ENCODE measurements around the gene TRIM72.
"Not testable (repeated sequence)": the region's sequence is repeated elsewhere in the genome, so short reads cannot be mapped to it uniquely, and the experiment has no call there.

Gene TRIM72

GRCh38 chr16:31213877-31214707, at the start of gene TRIM72:
TRIM72 (plus strand) TSS chr16:31214119; CDS start chr16:31214739, 620 bp downstream.
- H3K9me3 ChIP-seq (ENCODE audit: control insufficient read depth, low read length), result no peaks in the 10 kb centered on the region
- peaks cover 24% of the 10 kb centered on the region for H3K4me1 ChIP-seq (ENCODE audit: control insufficient read depth, insufficient read depth, low read length)
- peaks cover 53% of the 10 kb centered on the region for H3K27me3 ChIP-seq (ENCODE audit: control insufficient read depth, insufficient read depth, low read length)
- H3K36me3 ChIP-seq (ENCODE audit: control insufficient read depth, insufficient read depth, low read length), result no peaks in the 10 kb centered on the region
- no peak within 1 kb of the TSS for H3K4me3 ChIP-seq (ENCODE audit: low read length)
- no peak within 1 kb of the TSS for H3K9ac ChIP-seq (ENCODE audit: low read length)

- no peaks in the 10 kb centered on the region for H3K9me3 ChIP-seq (ENCODE audit: control insufficient read depth, low read length)
- no peak overlapping the region for H3K9ac ChIP-seq (ENCODE audit: low read length)
- no peaks in the 10 kb centered on the region for H3K4me1 ChIP-seq (ENCODE audit: control insufficient read depth, insufficient read depth, low read length)
- H3K36me3 ChIP-seq (ENCODE audit: control insufficient read depth, insufficient read depth, low read length), result no peaks in the 10 kb centered on the region
- H3K4me3 ChIP-seq (ENCODE audit: low read length), result no peak overlapping the region
- no peaks in the 10 kb centered on the region for H3K27me3 ChIP-seq (ENCODE audit: control insufficient read depth, insufficient read depth, low read length)
These were observed 46.6 kb upstream of the TRIM72 start for GRCh38 chr16:31167315-31167714.

- Histone ChIP-seq H3K27me3 (ENCODE audit: control insufficient read depth, insufficient read depth, low read length) (no peaks in the 10 kb centered on the region), H3K36me3 (ENCODE audit: control insufficient read depth, insufficient read depth, low read length) (no peaks in the 10 kb centered on the region), H3K9me3 (ENCODE audit: control insufficient read depth, low read length) (no peaks in the 10 kb centered on the region), H3K4me1 (ENCODE audit: control insufficient read depth, insufficient read depth, low read length) (no peaks in the 10 kb centered on the region), H3K4me3 (ENCODE audit: low read length) (no peak overlapping the region), H3K9ac (ENCODE audit: low read length) (no peak overlapping the region)
These were observed 45.1 kb upstream of the TRIM72 start for GRCh38 chr16:31168848-31169247.

GRCh38 chr16:31170048-31170447, 43.9 kb upstream of the TRIM72 start:
- H3K27me3 ChIP-seq (ENCODE audit: control insufficient read depth, insufficient read depth, low read length); H3K9ac ChIP-seq (ENCODE audit: low read length); H3K9me3 ChIP-seq (ENCODE audit: control insufficient read depth, low read length); H3K36me3 ChIP-seq (ENCODE audit: control insufficient read depth, insufficient read depth, low read length); H3K4me3 ChIP-seq (ENCODE audit: low read length); H3K4me1 ChIP-seq (ENCODE audit: control insufficient read depth, insufficient read depth, low read length): not testable (repeated sequence)

GRCh38 chr16:31177136-31177535, 36.8 kb upstream of the TRIM72 start:
- Histone ChIP-seq H3K9me3 (ENCODE audit: control insufficient read depth, low read length) (no peaks in the 10 kb centered on the region), H3K27me3 (ENCODE audit: control insufficient read depth, insufficient read depth, low read length) (no peaks in the 10 kb centered on the region), H3K4me1 (ENCODE audit: control insufficient read depth, insufficient read depth, low read length) (peaks cover 7% of the 10 kb centered on the region), H3K36me3 (ENCODE audit: control insufficient read depth, insufficient read depth, low read length) (no peaks in the 10 kb centered on the region), H3K4me3 (ENCODE audit: low read length) (no peak overlapping the region), H3K9ac (ENCODE audit: low read length) (no peak overlapping the region)

GRCh38 chr16:31179219-31179746, 34.6 kb upstream of the TRIM72 start:
- peak overlapping the region; percentile 65 for H3K4me3 ChIP-seq (ENCODE audit: low read length)
- H3K9me3 ChIP-seq (ENCODE audit: control insufficient read depth, low read length), result no peaks in the 10 kb centered on the region
- no peaks in the 10 kb centered on the region for H3K27me3 ChIP-seq (ENCODE audit: control insufficient read depth, insufficient read depth, low read length)
- H3K4me1 ChIP-seq (ENCODE audit: control insufficient read depth, insufficient read depth, low read length), result peaks cover 14% of the 10 kb centered on the region
- no peaks in the 10 kb centered on the region for H3K36me3 ChIP-seq (ENCODE audit: control insufficient read depth, insufficient read depth, low read length)
- H3K9ac ChIP-seq (ENCODE audit: low read length), result peak overlapping the region; percentile 91

- H3K27me3 ChIP-seq (ENCODE audit: control insufficient read depth, insufficient read depth, low read length), result no peaks in the 10 kb centered on the region
- no peaks in the 10 kb centered on the region for H3K36me3 ChIP-seq (ENCODE audit: control insufficient read depth, insufficient read depth, low read length)
- no peaks in the 10 kb centered on the region for H3K9me3 ChIP-seq (ENCODE audit: control insufficient read depth, low read length)
- peak within 1 kb of the TSS; percentile 91 for H3K9ac ChIP-seq (ENCODE audit: low read length)
- peak within 1 kb of the TSS; percentile 65 for H3K4me3 ChIP-seq (ENCODE audit: low read length)
- H3K4me1 ChIP-seq (ENCODE audit: control insufficient read depth, insufficient read depth, low read length), result peaks cover 14% of the 10 kb centered on the region
These were observed 34.0 kb upstream of the TRIM72 start, which contains the start of gene FUS for GRCh38 chr16:31179747-31180459. FUS (plus strand) TSS chr16:31180139; CDS start chr16:31180215, 76 bp downstream.

GRCh38 chr16:31181102-31181830, 32.7 kb upstream of the TRIM72 start:
- H3K9ac ChIP-seq (ENCODE audit: low read length), result peak overlapping the region; percentile 91
- H3K9me3 ChIP-seq (ENCODE audit: control insufficient read depth, low read length), result no peaks in the 10 kb centered on the region
- no peaks in the 10 kb centered on the region for H3K36me3 ChIP-seq (ENCODE audit: control insufficient read depth, insufficient read depth, low read length)
- H3K4me3 ChIP-seq (ENCODE audit: low read length), result peak overlapping the region; percentile 65
- H3K27me3 ChIP-seq (ENCODE audit: control insufficient read depth, insufficient read depth, low read length), result no peaks in the 10 kb centered on the region
- peaks cover 14% of the 10 kb centered on the region for H3K4me1 ChIP-seq (ENCODE audit: control insufficient read depth, insufficient read depth, low read length)

- Histone ChIP-seq H3K27me3 (ENCODE audit: control insufficient read depth, insufficient read depth, low read length) (no peaks in the 10 kb centered on the region), H3K9me3 (ENCODE audit: control insufficient read depth, low read length) (no peaks in the 10 kb centered on the region), H3K4me3 (ENCODE audit: low read length) (no peak overlapping the region), H3K36me3 (ENCODE audit: control insufficient read depth, insufficient read depth, low read length) (peaks cover 4% of the 10 kb centered on the region), H3K9ac (ENCODE audit: low read length) (no peak overlapping the region), H3K4me1 (ENCODE audit: control insufficient read depth, insufficient read depth, low read length) (peaks cover 14% of the 10 kb centered on the region)
These were observed 31.5 kb upstream of the TRIM72 start for GRCh38 chr16:31182391-31182790.

GRCh38 chr16:31183432-31184428, 30.2 kb upstream of the TRIM72 start:
- H3K36me3 ChIP-seq (ENCODE audit: control insufficient read depth, insufficient read depth, low read length), result peaks cover 4% of the 10 kb centered on the region
- H3K9me3 ChIP-seq (ENCODE audit: control insufficient read depth, low read length), result no peaks in the 10 kb centered on the region
- H3K4me1 ChIP-seq (ENCODE audit: control insufficient read depth, insufficient read depth, low read length), result peaks cover 14% of the 10 kb centered on the region
- H3K4me3 ChIP-seq (ENCODE audit: low read length), result no peak overlapping the region
- H3K9ac ChIP-seq (ENCODE audit: low read length), result no peak overlapping the region
- no peaks in the 10 kb centered on the region for H3K27me3 ChIP-seq (ENCODE audit: control insufficient read depth, insufficient read depth, low read length)

GRCh38 chr16:31184888-31185287, 29.0 kb upstream of the TRIM72 start:
- Histone ChIP-seq H3K27me3 (ENCODE audit: control insufficient read depth, insufficient read depth, low read length) (no peaks in the 10 kb centered on the region), H3K4me1 (ENCODE audit: control insufficient read depth, insufficient read depth, low read length) (peaks cover 9% of the 10 kb centered on the region), H3K4me3 (ENCODE audit: low read length) (no peak overlapping the region), H3K9ac (ENCODE audit: low read length) (no peak overlapping the region), H3K36me3 (ENCODE audit: control insufficient read depth, insufficient read depth, low read length) (peaks cover 11% of the 10 kb centered on the region), H3K9me3 (ENCODE audit: control insufficient read depth, low read length) (no peaks in the 10 kb centered on the region)
